Motor neuron (in vitro differentiated cells): Measurements from ENCODE around the gene PPID. TPM values are rescaled to one million over a fixed set of nuclear protein-coding genes. Genes with fewer than 3 reads are reported as not detected.
"Not testable (repeated sequence)": the region's sequence is repeated elsewhere in the genome, so short reads cannot be mapped to it uniquely, and the experiment has no call there.

ENCODE experiments used
- ATAC-seq, 8 experiments: fragments of 200-7000 bp; cut with Tn5 transposase; replicated peaks in 6 of 8; 2 replicates each; pipeline ENCODE4 v1.8.0; 2021; ENCODE audit warnings: mild to moderate bottlenecking in 8 of 8, moderate library complexity in 8 of 8
- H3K27ac ChIP-seq, 2 donors: fragments of 250-450 bp; sonication (Bioruptor Pico); 2 replicates each; pipeline ENCODE4 v1.9.0; 2021; ENCODE audit warnings: antibody characterized with exemption in 2 of 2, mild to moderate bottlenecking in 2 of 2, moderate library complexity in 1 of 2
- H3K4me1 ChIP-seq, 2 donors: fragments of 250-450 bp; sonication (Bioruptor Pico); replicated peaks in 1 of 2; 2 replicates each; pipeline ENCODE4 v1.6.1; 2021; ENCODE audit warnings: antibody characterized with exemption in 2 of 2, mild to moderate bottlenecking in 2 of 2, moderate library complexity in 1 of 2
- H3K4me3 ChIP-seq, 5 donors: fragments of 250-450 bp; sonication (Bioruptor Pico); 2 replicates each; pipeline ENCODE4 v1.9.0; 2021; ENCODE audit warnings: antibody characterized with exemption in 5 of 5, mild to moderate bottlenecking in 5 of 5, moderate library complexity in 4 of 5
- WGBS, 10 experiments: fragments of 450-650 bp; shearing (Covaris generic); methylation state at CpG; one replicate each; pipeline ENCODE4 v1.0.0; 2022; 5-methylcytosine and 5-hydroxymethylcytosine counted together
- in situ Hi-C, 9 experiments: fragments of 400-800 bp; cut with MboI; loops; one replicate each; pipeline ENCODE4 v1.15.0; 2021; ENCODE audit warnings: low sequenced_read_pairs in 9 of 9, low pct_unique_long_range_greater_than_20kb in 2 of 9; ENCODE audit not compliant: unreplicated experiment in 9 of 9
- total RNA-seq, 8 experiments: library from RNA; unstranded; fragments of 300-600 nt; gene quantifications; 2 replicates each; pipeline versions ENCODE4 v1.2.3 to v1.2.4, GENCODE V29; 2022

The PPID gene
- total RNA-seq, 8 experiments from 2014 or later, result 36.9 to 68.3 (median 46.7) TPM

DNA sequence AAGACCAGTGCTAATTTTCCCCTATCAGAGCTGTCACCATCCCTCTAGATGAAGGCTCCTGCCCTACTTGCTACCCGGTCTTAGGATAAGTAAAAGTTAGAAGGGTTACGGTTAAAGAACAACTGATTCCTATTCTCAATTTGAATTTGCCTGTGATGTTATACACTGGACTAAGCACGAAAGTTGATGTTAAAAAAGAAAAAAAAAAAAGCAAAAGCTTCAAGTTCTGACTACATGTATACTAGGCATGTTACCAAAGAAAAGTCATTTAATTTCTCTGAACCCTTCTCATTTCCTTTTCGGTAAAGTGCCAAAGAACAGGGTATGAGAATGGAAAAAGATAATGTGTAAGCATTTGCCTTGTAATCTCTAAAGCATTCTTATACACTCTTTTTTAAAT lies 1.4 kb upstream of the PPID start:
- in situ Hi-C loops, result loop anchor here in 5 of 9 experiments (25.0 kb wide), 4 partner anchors 113 to 713 kb away; no protein-coding TSS in a partner anchor
- 43 to 100% (median 97%) methylated on average over 1 to 4 of the region's 4 CpGs for WGBS, 10 experiments
- H3K4me3 ChIP-seq, result no peak overlapping the region
- H3K27ac ChIP-seq, result no peak overlapping the region
- ATAC-seq, result no peak
- peaks cover 0 to 6% of the 10 kb centered on the region in 2 donors for H3K4me1 ChIP-seq

DNA sequence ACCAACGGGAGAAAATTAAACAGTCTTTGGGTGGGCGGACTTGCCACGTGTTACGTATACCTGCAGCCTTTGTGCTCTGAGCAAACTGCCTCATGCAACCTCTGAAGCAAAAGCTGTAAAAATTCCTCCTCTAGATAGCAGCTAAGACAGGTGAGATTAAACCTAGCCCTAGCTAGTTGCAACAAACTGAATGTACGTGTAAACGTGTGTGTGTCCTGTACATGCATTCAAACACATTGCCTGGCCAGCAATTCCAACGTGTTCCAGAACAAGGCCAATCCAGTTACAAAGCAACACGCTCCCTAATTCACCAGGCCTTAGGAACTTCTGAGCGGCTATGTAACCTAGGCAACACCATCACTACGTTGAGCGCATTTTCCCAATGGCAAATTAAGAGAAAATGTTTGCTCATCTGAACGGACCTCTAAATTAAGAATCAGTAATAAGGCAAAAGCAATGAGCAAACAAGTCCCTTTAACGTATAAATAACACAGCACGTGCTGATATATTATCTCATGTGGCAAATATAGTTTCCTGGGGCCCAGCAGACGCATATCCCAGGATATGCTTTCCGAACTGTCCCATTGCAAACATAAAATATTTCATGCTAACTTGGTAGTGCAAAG lies 792 bp downstream of the PPID start:
- H3K27ac ChIP-seq, result peak overlapping the region; percentile 73 to 89
- peak; percentile 9 to 66 (median 62) for ATAC-seq
- peaks cover 0 to 6% of the 10 kb centered on the region in 2 donors for H3K4me1 ChIP-seq
- WGBS, 10 experiments, result 0 to 27% (median 9%) methylated on average over 3 to 15 of the region's 16 CpGs
- in situ Hi-C loops, result loop anchor here in 1 of 9 experiments (25.0 kb wide), 1 partner anchor 465 kb away; no protein-coding TSS in a partner anchor
- H3K4me3 ChIP-seq, result peak overlapping the region; percentile 65 to 85 (median 81)

DNA sequence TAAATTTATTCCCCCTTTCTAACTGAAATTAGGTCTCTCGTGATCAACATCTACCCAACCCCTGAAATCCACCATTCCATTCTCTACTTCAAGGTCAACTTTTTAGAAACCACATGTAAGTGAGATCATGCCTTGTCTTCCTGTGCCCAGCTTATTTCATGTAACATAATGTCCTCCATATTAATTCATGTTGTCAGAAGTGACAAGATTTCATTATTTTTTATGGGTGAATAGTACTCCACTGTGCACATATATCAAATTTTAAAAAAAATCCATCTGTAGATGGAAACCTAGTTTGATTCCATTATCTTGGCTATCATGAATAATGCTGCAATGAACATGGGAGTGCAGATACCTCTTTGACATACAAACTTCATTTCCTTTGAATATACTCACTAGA lies 1.5 kb downstream of the PPID start:
- Histone ChIP-seq H3K27ac (peak overlapping the region in 1 of 2 donors; percentile 73), H3K4me3 (peak overlapping the region in 4 of 5 donors; percentile 65 to 85 (median 80)), H3K4me1 (peaks cover 0 to 6% of the 10 kb centered on the region in 2 donors)
- in situ Hi-C loops, result loop anchor here in 1 of 9 experiments (25.0 kb wide), 1 partner anchor 466 kb away; no protein-coding TSS in a partner anchor
- 100% methylated on average over 1 of the region's 1 CpG; no CpG with 5 or more reads in 2 of the 10 experiments for WGBS, 10 experiments
- no peak for ATAC-seq

DNA sequence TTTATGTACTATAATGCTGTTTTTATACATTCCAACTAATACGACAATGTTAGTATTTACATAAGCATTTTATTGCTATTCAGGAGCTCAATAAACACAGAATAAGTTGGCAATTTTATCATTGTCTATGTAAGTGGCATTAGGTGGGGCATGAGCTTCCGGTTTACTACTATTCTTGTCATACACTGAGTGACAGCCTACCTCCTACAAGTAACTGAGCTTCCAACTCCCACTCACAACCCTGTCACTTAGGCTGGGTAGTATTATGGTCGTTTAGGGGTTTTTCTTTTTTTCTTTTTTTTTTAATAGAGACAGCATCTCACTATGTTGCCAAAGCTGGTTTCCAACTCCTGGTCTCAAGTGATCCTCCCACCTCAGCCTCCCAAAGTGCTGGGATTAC lies 7.4 kb downstream of the PPID start:
- H3K4me3 ChIP-seq, result no peak overlapping the region
- H3K4me1 ChIP-seq, result no peaks in the 10 kb centered on the region
- WGBS, 10 experiments, result 10 to 100% (median 64%) methylated on average over 1 to 3 of the region's 3 CpGs; no CpG with 5 or more reads in 1 of the 10 experiments
- no peak for ATAC-seq
- in situ Hi-C loops, result loop anchor here in 1 of 9 experiments (25.0 kb wide), 1 partner anchor 471 kb away; no protein-coding TSS in a partner anchor
- H3K27ac ChIP-seq, result no peak overlapping the region

DNA sequence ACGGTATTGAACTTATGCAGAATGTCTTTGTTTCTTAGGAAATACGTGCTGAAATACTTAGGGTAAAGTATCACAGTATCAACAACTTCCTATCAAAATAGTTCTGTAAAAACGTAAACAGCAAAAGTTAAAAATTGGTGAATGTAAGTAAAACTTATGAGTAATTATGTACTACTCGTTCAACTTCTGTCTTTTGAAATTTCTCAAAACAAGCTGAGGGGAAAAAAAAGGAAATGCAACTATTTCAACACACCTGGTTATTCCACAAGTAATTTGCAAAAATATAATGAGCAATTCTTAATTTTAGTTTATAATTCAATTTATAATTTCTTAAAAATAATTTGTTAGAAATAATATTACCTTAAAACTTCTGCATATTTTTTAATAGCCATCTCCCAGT lies 8.3 kb downstream of the PPID start:
- H3K27ac ChIP-seq, result no peak overlapping the region
- 85 to 100% (median 96%) methylated on average over 3 to 4 of the region's 4 CpGs for WGBS, 10 experiments
- in situ Hi-C loops, result loop anchor here in 1 of 9 experiments (25.0 kb wide), 1 partner anchor 472 kb away; no protein-coding TSS in a partner anchor
- no peak overlapping the region for H3K4me3 ChIP-seq
- ATAC-seq, result no peak
- H3K4me1 ChIP-seq, result no peaks in the 10 kb centered on the region

DNA sequence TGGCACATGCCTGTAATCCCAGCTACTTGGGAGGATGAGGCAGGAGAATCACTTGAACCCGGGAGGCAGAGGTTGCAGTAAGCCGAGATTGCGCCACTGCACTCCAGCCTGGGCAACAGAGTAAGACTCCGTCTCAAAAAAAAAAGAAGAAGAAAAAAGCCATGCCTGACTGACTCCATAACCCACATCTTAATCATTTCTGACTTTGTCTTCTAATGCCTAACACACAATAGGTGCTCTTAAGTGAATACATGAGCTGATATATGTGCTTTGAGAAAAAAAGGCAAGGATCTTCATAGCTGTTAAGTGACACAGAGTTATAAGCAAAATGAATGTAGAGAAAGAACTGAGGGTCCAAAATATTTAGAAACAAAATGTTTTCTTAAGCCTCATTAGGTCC lies 10.6 kb downstream of the PPID start:
- WGBS, 10 experiments, result 83 to 100% methylated on average over 1 of the region's 4 CpGs; no CpG with 5 or more reads in 8 of the 10 experiments
- in situ Hi-C loops, result loop anchor here in 1 of 9 experiments (25.0 kb wide), 1 partner anchor 475 kb away; no protein-coding TSS in a partner anchor

DNA sequence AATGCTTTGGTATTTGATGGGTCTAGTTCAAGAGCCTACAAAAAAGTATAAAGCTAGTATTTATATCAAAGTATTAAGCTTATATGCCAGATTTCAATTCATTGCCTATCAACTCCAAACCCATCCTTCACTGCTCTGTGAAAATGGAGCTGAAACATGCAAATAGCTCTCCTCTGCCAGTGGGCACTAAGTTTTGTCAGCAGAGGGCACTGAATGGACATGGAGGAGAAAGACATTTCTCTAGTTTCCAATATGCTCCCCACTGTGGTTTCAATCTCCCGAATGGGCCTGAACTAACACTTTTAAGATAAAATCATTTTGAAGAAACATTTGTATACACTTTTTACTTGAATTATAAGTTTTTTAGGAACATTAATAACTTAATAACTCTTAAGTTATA lies 12.4 kb downstream of the PPID start:
- H3K27ac ChIP-seq, result no peak overlapping the region
- no peak overlapping the region for H3K4me3 ChIP-seq
- ATAC-seq, result peak in 1 of 8 experiments; percentile 29
- in situ Hi-C loops, result loop anchor here in 1 of 9 experiments (25.0 kb wide), 1 partner anchor 476 kb away; no protein-coding TSS in a partner anchor
- H3K4me1 ChIP-seq, result no peaks in the 10 kb centered on the region
- WGBS, 10 experiments, result 40 to 100% (median 95%) methylated on average over 1 of the region's 1 CpG; no CpG with 5 or more reads in 2 of the 10 experiments

More for the DNA sequence above, 10.6 kb downstream of the PPID start:
- H3K4me1 ChIP-seq, ATAC-seq, H3K4me3 ChIP-seq, H3K27ac ChIP-seq: not testable (repeated sequence)

DNA sequence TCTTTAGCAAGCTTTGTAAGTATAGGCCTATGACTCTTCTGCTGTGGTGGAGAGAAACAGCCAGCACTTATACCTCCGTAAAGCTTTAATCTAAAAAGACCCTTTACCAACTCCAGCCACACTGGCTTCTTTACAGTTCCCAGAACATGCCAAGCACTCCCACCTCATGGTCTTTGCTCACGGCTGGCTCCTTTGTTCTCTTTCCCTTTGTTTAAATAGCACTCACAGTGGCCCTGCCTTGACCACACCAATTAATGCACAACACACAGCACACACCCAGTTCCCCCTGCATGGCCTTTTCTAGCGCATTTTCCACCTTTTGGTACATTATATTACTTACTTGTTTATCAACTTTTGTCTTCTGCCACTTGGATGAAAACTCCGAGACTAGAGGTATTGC lies 18.9 kb downstream of the PPID start:
- H3K27ac ChIP-seq, result no peak overlapping the region
- in situ Hi-C loops, result loop anchor here in 1 of 9 experiments (25.0 kb wide), 1 partner anchor 483 kb away; no protein-coding TSS in a partner anchor
- ATAC-seq, result peak in 1 of 8 experiments; percentile 53
- H3K4me3 ChIP-seq, result no peak overlapping the region
- no peaks in the 10 kb centered on the region for H3K4me1 ChIP-seq
- WGBS, 10 experiments, result 64 to 100% (median 86%) methylated on average over 1 to 4 of the region's 4 CpGs; no CpG with 5 or more reads in 1 of the 10 experiments

DNA sequence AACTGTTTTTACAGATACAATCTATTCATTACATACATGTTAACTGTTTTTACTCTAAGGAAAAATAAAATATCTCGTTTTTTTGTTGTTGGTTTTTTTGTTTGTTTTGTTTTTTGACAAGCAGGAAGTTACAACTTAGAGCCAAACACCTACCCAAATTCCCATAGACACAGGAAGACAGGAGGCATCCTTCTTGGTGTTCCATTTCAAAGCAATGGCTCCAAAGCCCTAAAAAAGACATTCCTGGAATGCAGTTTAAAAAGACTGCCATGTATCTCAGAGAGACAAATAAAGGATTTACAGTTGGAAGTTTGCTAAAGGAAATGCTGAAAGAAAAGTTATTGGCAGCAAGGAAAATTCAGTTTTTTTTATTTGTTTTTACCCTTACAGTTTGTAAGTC lies 34.4 kb downstream of the PPID start:
- Histone ChIP-seq H3K4me1 (no peaks in the 10 kb centered on the region), H3K27ac (no peak overlapping the region), H3K4me3 (no peak overlapping the region)
- ATAC-seq, result no peak
- in situ Hi-C loops, result no loop called here
- WGBS, 10 experiments, result 0 to 57% (median 49%) methylated on average over 1 of the region's 1 CpG; no CpG with 5 or more reads in 2 of the 10 experiments

DNA sequence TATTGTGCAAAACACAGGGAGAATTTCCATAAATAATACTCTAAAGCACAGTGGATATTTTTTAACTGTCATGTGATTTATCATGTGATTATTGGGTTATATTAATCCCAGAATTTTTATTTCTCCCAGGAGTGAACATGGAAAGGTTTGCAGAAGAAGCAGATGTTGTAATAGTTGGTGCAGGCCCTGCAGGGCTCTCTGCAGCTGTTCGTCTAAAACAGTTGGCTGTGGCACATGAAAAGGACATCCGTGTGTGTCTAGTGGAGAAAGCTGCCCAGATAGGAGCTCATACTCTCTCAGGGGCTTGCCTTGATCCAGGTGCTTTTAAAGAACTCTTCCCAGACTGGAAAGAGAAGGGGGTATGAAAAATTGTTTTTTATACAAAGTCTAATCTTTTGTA lies 41.1 kb downstream of the PPID start:
- in situ Hi-C loops, result no loop called here
- Histone ChIP-seq H3K4me3 (no peak overlapping the region), H3K27ac (no peak overlapping the region), H3K4me1 (no peaks in the 10 kb centered on the region)
- ATAC-seq, result peak in 1 of 8 experiments; percentile 31
- WGBS, 10 experiments, result 48 to 100% (median 83%) methylated on average over 1 to 2 of the region's 2 CpGs; no CpG with 5 or more reads in 5 of the 10 experiments

DNA sequence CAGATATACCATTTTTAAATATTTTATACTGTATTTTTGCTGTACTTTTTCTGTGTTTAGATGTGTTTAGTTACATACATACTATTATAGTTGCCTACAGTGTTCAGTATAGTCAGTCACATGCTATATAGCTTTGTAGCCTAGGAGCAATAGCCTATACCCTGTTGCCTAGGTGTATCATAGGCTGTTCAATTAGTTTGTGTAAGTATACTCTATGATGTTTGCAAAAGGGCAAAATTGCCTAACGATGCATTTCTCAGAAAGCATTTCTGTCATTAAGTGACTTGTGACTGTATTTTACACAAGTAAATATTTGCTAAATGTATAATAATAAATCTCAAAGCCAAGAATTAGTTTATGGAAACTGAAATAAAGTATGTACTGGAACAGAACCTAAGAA lies 41.6 kb downstream of the PPID start:
- peak in 1 of 8 experiments; percentile 84 for ATAC-seq
- WGBS, 10 experiments, result 0 to 100% (median 86%) methylated on average over 1 of the region's 1 CpG; no CpG with 5 or more reads in 3 of the 10 experiments
- in situ Hi-C loops, result no loop called here
- H3K27ac ChIP-seq, result no peak overlapping the region
- H3K4me3 ChIP-seq, result no peak overlapping the region
- no peaks in the 10 kb centered on the region for H3K4me1 ChIP-seq

DNA sequence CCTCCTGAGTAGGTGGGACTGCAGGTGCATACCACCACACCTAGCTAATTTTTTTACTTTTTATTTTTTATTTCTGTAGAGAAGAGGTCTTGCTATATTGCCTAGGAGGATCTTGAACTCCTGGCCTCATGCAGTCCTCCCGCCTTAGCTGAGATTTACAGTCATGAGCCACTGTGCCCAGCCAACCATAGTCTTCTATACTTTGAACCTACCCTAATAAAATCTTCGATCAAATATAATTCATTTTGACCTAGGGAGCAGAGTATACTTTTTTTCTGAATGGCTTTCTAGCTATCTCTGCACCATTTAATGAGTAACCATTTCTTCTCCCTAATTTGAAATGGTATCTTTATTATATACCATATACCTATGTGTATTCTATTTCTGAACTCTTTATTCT lies 44.4 kb downstream of the PPID start:
- H3K27ac ChIP-seq, result no peak overlapping the region
- ATAC-seq, result no peak
- WGBS, 10 experiments, result 50 to 100% (median 94%) methylated on average over 1 to 2 of the region's 2 CpGs
- in situ Hi-C loops, result no loop called here
- no peaks in the 10 kb centered on the region for H3K4me1 ChIP-seq
- H3K4me3 ChIP-seq, result no peak overlapping the region

DNA sequence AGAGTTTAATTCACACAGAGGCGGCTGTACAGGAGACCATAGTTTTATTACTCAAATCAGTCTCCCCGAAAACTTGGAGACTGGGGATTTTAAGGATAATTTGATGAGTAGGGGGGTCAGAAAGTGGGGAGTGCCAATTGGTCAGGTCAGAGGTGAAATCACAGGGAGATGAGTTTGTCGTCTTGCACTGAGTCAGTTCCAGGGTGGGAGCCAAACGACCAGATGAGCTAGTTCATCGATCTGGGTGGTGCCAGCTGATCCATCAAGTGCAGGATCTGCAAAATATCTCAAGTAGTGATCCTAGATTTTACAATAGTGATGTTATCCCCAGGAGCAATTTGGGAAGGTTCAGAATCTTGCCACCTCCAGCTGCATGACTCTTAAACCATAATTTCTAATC lies 47.1 kb downstream of the PPID start:
- Histone ChIP-seq H3K4me1 (peaks cover 3 to 5% of the 10 kb centered on the region in 2 donors), H3K27ac (no peak overlapping the region), H3K4me3 (no peak overlapping the region)
- WGBS, 10 experiments, result 43 to 100% (median 80%) methylated on average over 1 to 5 of the region's 5 CpGs; no CpG with 5 or more reads in 4 of the 10 experiments
- in situ Hi-C loops, result no loop called here
- ATAC-seq, result no peak
